ENCODE data around the gene UBP1.

Gene UBP1

DNA sequence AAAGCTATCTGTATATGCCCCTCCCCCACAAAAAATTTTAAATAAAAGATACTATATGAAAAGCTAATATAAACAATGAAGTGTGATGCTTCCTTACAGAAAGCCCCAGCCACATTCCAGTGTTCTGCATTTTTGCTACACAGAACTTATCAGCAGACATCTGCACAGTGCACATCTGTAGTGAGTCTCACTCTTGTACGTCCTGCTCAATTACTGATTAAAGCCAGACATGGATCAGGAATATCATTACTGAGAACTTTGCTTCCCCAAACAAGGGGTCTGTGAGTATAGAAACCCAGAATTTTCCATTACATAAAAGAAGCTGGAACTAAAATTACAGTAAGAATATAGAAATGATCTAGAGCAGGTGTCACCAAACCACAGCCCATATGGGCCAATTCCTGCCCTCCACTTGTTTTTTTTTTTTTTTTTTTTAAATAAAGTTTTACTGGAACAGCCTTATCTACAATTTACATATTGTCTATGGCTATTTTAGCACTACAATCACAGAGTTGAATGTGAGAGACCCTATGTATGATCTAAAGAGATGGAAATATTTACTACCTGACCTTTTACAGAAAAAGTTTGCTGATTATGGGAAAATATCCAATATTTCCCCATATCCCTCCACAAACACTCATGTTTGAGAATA lies 45.7 kb downstream of the UBP1 start:
- H3K27ac ChIP-seq (ENCODE audit: low read depth, low read length), result no peak overlapping the region
- no peak overlapping the region for H3K9ac ChIP-seq (ENCODE audit: low read length in 5 of 5)
- H3K4me1 ChIP-seq (ENCODE audit: control insufficient read depth in 5 of 5, insufficient read depth in 5 of 5, low read length in 5 of 5), result no peaks in the 10 kb centered on the region
- H3K27me3 ChIP-seq (ENCODE audit: control insufficient read depth in 5 of 5, insufficient read depth in 4 of 5, low read length in 5 of 5), result no peaks in the 10 kb centered on the region
- H3K4me3 ChIP-seq (ENCODE audit: low read depth in 1 of 5, low read length in 5 of 5), result no peak overlapping the region
- no peaks in the 10 kb centered on the region for H3K9me3 ChIP-seq (ENCODE audit: control insufficient read depth in 5 of 5, low read length in 5 of 5)
- H3K36me3 ChIP-seq (ENCODE audit: control insufficient read depth in 5 of 5, insufficient read depth in 5 of 5, low read length in 5 of 5), result peaks cover 57 to 88% (median 82%) of the 10 kb centered on the region in 5 donors

- H3K4me1 ChIP-seq (ENCODE audit: control insufficient read depth in 5 of 5, insufficient read depth in 5 of 5, low read length in 5 of 5), result no peaks in the 10 kb centered on the region
- H3K9me3 ChIP-seq (ENCODE audit: control insufficient read depth in 5 of 5, low read length in 5 of 5), result no peaks in the 10 kb centered on the region
- peaks cover 46 to 81% (median 74%) of the 10 kb centered on the region in 5 donors for H3K36me3 ChIP-seq (ENCODE audit: control insufficient read depth in 5 of 5, insufficient read depth in 5 of 5, low read length in 5 of 5)
- H3K9ac ChIP-seq (ENCODE audit: low read length in 5 of 5), result no peak overlapping the region
- H3K27ac ChIP-seq (ENCODE audit: low read depth, low read length), result peak overlapping the region; percentile 51
- H3K27me3 ChIP-seq (ENCODE audit: control insufficient read depth in 5 of 5, insufficient read depth in 4 of 5, low read length in 5 of 5), result no peaks in the 10 kb centered on the region
- H3K4me3 ChIP-seq (ENCODE audit: low read depth in 1 of 5, low read length in 5 of 5), result no peak overlapping the region
Observed at GRCh38 chr3:33392703-33393125, 47.5 kb downstream of the UBP1 start.

GRCh38 chr3:33392144-33392543 lies 48.1 kb downstream of the UBP1 start:
- Histone ChIP-seq H3K27me3 (ENCODE audit: control insufficient read depth in 5 of 5, insufficient read depth in 4 of 5, low read length in 5 of 5) (no peaks in the 10 kb centered on the region), H3K4me1 (ENCODE audit: control insufficient read depth in 5 of 5, insufficient read depth in 5 of 5, low read length in 5 of 5) (no peaks in the 10 kb centered on the region), H3K4me3 (ENCODE audit: low read depth in 1 of 5, low read length in 5 of 5) (no peak overlapping the region), H3K36me3 (ENCODE audit: control insufficient read depth in 5 of 5, insufficient read depth in 5 of 5, low read length in 5 of 5) (peaks cover 40 to 79% (median 73%) of the 10 kb centered on the region in 5 donors), H3K9ac (ENCODE audit: low read length in 5 of 5) (no peak overlapping the region), H3K27ac (ENCODE audit: low read depth, low read length) (peak overlapping the region; percentile 51), H3K9me3 (ENCODE audit: control insufficient read depth in 5 of 5, low read length in 5 of 5) (no peaks in the 10 kb centered on the region)

GRCh38 chr3:33391255-33391995 lies 48.8 kb downstream of the UBP1 start:
- Histone ChIP-seq H3K36me3 (ENCODE audit: control insufficient read depth in 5 of 5, insufficient read depth in 5 of 5, low read length in 5 of 5) (peaks cover 41 to 79% (median 72%) of the 10 kb centered on the region in 5 donors), H3K27ac (ENCODE audit: low read depth, low read length) (peak overlapping the region; percentile 51), H3K4me3 (ENCODE audit: low read depth in 1 of 5, low read length in 5 of 5) (no peak overlapping the region), H3K27me3 (ENCODE audit: control insufficient read depth in 5 of 5, insufficient read depth in 4 of 5, low read length in 5 of 5) (no peaks in the 10 kb centered on the region), H3K4me1 (ENCODE audit: control insufficient read depth in 5 of 5, insufficient read depth in 5 of 5, low read length in 5 of 5) (no peaks in the 10 kb centered on the region), H3K9me3 (ENCODE audit: control insufficient read depth in 5 of 5, low read length in 5 of 5) (no peaks in the 10 kb centered on the region), H3K9ac (ENCODE audit: low read length in 5 of 5) (no peak overlapping the region)

DNA sequence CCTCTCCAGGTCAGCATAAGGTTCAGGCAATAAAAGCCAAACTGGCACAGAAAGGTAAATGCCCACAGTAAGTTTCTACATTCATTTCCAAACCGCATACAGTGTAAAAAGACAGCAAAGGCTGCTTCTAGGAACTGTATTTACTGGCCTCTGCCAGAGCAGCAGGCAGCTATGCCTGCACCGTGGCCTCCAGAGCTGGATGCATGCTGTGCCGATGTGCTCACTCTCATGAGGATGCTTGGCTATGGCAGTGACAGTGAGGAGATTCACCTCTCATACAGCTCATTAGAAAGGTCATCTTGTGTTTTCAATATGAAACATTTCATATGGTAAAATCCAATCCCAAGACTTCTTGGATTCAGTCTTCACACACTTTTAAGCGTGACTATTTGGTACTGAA lies 50.3 kb downstream of the UBP1 start:
- Histone ChIP-seq H3K36me3 (ENCODE audit: control insufficient read depth in 5 of 5, insufficient read depth in 5 of 5, low read length in 5 of 5) (peaks cover 44 to 79% (median 74%) of the 10 kb centered on the region in 5 donors), H3K27ac (ENCODE audit: low read depth, low read length) (no peak overlapping the region), H3K4me1 (ENCODE audit: control insufficient read depth in 5 of 5, insufficient read depth in 5 of 5, low read length in 5 of 5) (no peaks in the 10 kb centered on the region)

DNA sequence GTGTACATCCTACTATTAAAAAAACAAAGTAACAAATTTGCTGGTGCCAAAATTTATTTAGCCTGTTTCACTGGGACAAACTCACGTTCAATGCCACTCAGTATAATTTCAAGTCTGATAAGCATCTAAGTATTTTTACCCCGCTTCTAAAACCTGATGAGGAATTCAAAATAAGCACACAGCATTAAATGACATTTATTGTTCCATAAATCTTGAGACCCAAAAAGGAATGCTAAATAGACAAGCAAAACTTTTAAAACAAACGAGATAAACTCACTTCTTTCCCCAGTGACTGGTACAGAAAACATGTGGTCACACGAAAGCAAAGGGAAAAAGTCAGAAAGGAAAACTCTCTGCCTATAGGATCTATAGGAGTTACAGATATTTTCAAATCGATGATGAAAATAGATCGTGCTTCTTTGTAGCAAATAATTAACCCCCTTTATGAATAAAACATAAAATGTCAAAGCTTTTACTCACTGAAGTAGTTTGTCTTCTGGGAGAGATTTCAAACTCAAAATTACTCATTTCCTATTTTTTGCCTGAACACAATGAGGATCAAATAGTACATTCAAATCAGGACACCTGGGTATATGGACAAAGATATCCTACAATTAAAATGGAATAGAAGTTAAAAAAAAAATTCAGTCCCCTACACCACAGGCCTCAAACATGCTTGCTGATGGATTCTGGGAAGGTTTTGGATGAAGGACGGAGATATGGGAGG lies 51.7 kb downstream of the UBP1 start:
- no peak overlapping the region for H3K27ac ChIP-seq (ENCODE audit: low read depth, low read length)

More for the DNA sequence above, 50.3 kb downstream of the UBP1 start:
- no peaks in the 10 kb centered on the region for H3K27me3 ChIP-seq (ENCODE audit: control insufficient read depth in 5 of 5, insufficient read depth in 4 of 5, low read length in 5 of 5)
- no peaks in the 10 kb centered on the region for H3K9me3 ChIP-seq (ENCODE audit: control insufficient read depth in 5 of 5, low read length in 5 of 5)
- no peak overlapping the region for H3K4me3 ChIP-seq (ENCODE audit: low read depth in 1 of 5, low read length in 5 of 5)
- H3K9ac ChIP-seq (ENCODE audit: low read length in 5 of 5), result no peak overlapping the region

GRCh38 chr3:33386631-33387030 lies 53.6 kb downstream of the UBP1 start:
- H3K27ac ChIP-seq (ENCODE audit: low read depth, low read length), result no peak overlapping the region
- no peak overlapping the region for H3K9ac ChIP-seq (ENCODE audit: low read length in 5 of 5)
- H3K9me3 ChIP-seq (ENCODE audit: control insufficient read depth in 5 of 5, low read length in 5 of 5), result no peaks in the 10 kb centered on the region
- no peak overlapping the region for H3K4me3 ChIP-seq (ENCODE audit: low read depth in 1 of 5, low read length in 5 of 5)
- peaks cover 39 to 73% (median 62%) of the 10 kb centered on the region in 5 donors for H3K36me3 ChIP-seq (ENCODE audit: control insufficient read depth in 5 of 5, insufficient read depth in 5 of 5, low read length in 5 of 5)
- no peaks in the 10 kb centered on the region for H3K27me3 ChIP-seq (ENCODE audit: control insufficient read depth in 5 of 5, insufficient read depth in 4 of 5, low read length in 5 of 5)
- H3K4me1 ChIP-seq (ENCODE audit: control insufficient read depth in 5 of 5, insufficient read depth in 5 of 5, low read length in 5 of 5), result no peaks in the 10 kb centered on the region

More for the DNA sequence above, 51.7 kb downstream of the UBP1 start:
- H3K27me3 ChIP-seq (ENCODE audit: control insufficient read depth in 5 of 5, insufficient read depth in 4 of 5, low read length in 5 of 5), result no peaks in the 10 kb centered on the region
- H3K9me3 ChIP-seq (ENCODE audit: control insufficient read depth in 5 of 5, low read length in 5 of 5), result no peaks in the 10 kb centered on the region
- no peaks in the 10 kb centered on the region for H3K4me1 ChIP-seq (ENCODE audit: control insufficient read depth in 5 of 5, insufficient read depth in 5 of 5, low read length in 5 of 5)
- no peak overlapping the region for H3K4me3 ChIP-seq (ENCODE audit: low read depth in 1 of 5, low read length in 5 of 5)
- no peak overlapping the region for H3K9ac ChIP-seq (ENCODE audit: low read length in 5 of 5)
- peaks cover 40 to 84% (median 76%) of the 10 kb centered on the region in 5 donors for H3K36me3 ChIP-seq (ENCODE audit: control insufficient read depth in 5 of 5, insufficient read depth in 5 of 5, low read length in 5 of 5)

DNA sequence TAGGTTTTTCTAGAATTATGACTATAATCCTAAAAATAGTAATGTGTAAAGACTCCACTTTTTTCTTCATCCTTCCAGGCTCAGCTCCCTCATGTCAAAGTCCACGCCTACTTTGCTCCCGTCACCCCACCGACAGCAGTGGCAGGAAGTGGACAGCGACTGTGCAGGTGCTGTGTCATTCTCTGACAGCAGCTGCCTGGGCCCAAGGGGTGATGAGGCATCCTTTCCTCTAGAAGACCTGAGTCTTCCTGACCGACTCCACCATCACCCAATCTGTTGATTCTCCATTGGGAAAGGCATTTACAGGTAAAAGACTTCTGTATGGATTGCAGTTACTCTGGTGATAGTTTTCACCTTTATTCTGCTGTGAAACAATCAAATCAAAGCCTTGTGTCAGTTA lies 54.8 kb downstream of the UBP1 start:
- H3K27me3 ChIP-seq (ENCODE audit: control insufficient read depth in 5 of 5, insufficient read depth in 4 of 5, low read length in 5 of 5), result no peaks in the 10 kb centered on the region
- H3K4me3 ChIP-seq (ENCODE audit: low read depth in 1 of 5, low read length in 5 of 5), result no peak overlapping the region
- H3K27ac ChIP-seq (ENCODE audit: low read depth, low read length), result no peak overlapping the region
- no peaks in the 10 kb centered on the region for H3K4me1 ChIP-seq (ENCODE audit: control insufficient read depth in 5 of 5, insufficient read depth in 5 of 5, low read length in 5 of 5)
- no peaks in the 10 kb centered on the region for H3K9me3 ChIP-seq (ENCODE audit: control insufficient read depth in 5 of 5, low read length in 5 of 5)
- H3K36me3 ChIP-seq (ENCODE audit: control insufficient read depth in 5 of 5, insufficient read depth in 5 of 5, low read length in 5 of 5), result peaks cover 28 to 70% (median 55%) of the 10 kb centered on the region in 5 donors
- no peak overlapping the region for H3K9ac ChIP-seq (ENCODE audit: low read length in 5 of 5)

- Histone ChIP-seq H3K27ac (ENCODE audit: low read depth, low read length) (no peak overlapping the region), H3K9me3 (ENCODE audit: control insufficient read depth in 5 of 5, low read length in 5 of 5) (no peaks in the 10 kb centered on the region), H3K4me1 (ENCODE audit: control insufficient read depth in 5 of 5, insufficient read depth in 5 of 5, low read length in 5 of 5) (no peaks in the 10 kb centered on the region), H3K36me3 (ENCODE audit: control insufficient read depth in 5 of 5, insufficient read depth in 5 of 5, low read length in 5 of 5) (peaks cover 22 to 60% (median 42%) of the 10 kb centered on the region in 5 donors), H3K9ac (ENCODE audit: low read length in 5 of 5) (no peak overlapping the region), H3K4me3 (ENCODE audit: low read depth in 1 of 5, low read length in 5 of 5) (no peak overlapping the region), H3K27me3 (ENCODE audit: control insufficient read depth in 5 of 5, insufficient read depth in 4 of 5, low read length in 5 of 5) (no peaks in the 10 kb centered on the region)
Observed at GRCh38 chr3:33383951-33384350, 56.3 kb downstream of the UBP1 start.

DNA sequence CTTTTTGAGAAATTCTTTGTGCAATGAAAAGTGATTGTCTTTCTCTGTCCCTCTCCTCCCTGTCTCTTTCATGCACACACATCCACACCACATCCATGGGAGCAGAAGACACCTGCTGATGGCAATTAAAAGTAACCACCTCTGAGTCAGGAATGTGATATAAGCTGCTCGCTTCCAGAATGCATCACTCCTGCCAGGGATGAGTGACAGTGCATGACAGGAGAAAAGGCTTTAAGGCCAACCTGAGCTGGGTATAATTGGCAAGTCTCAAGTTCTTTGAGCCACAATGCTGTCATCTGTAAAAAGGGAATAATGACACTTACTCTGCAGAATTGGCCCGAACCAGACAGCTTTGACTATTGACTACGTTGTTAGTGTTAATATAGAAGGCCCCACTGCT lies 59.6 kb downstream of the UBP1 start:
- Histone ChIP-seq H3K9ac (ENCODE audit: low read length in 5 of 5) (peak overlapping the region in 1 of 5 donors; percentile 39), H3K27me3 (ENCODE audit: control insufficient read depth in 5 of 5, insufficient read depth in 4 of 5, low read length in 5 of 5) (no peaks in the 10 kb centered on the region), H3K9me3 (ENCODE audit: control insufficient read depth in 5 of 5, low read length in 5 of 5) (no peaks in the 10 kb centered on the region), H3K36me3 (ENCODE audit: control insufficient read depth in 5 of 5, insufficient read depth in 5 of 5, low read length in 5 of 5) (peaks cover 5 to 52% (median 33%) of the 10 kb centered on the region in 5 donors), H3K27ac (ENCODE audit: low read depth, low read length) (no peak overlapping the region), H3K4me1 (ENCODE audit: control insufficient read depth in 5 of 5, insufficient read depth in 5 of 5, low read length in 5 of 5) (peaks cover 0 to 13% (median 8%) of the 10 kb centered on the region in 5 donors), H3K4me3 (ENCODE audit: low read depth in 1 of 5, low read length in 5 of 5) (no peak overlapping the region)
